ENCODE results near the gene PLEKHH2. TPM values are rescaled to one million over a fixed set of nuclear protein-coding genes. Genes with fewer than 3 reads are reported as not detected.

PLEKHH2 gene
- total RNA-seq, 4 donors from 2014 or later, result 3.3 to 158 (median 22.6) TPM

GRCh38 chr2:43751476-43751990 lies 114.5 kb downstream of the PLEKHH2 start:
- Histone ChIP-seq H3K9me3 (no peaks in the 10 kb centered on the region), H3K27me3 (no peaks in the 10 kb centered on the region), H3K4me1 (no peaks in the 10 kb centered on the region), H3K36me3 (no peaks in the 10 kb centered on the region), H3K27ac (no peak overlapping the region), H3K4me3 (no peak overlapping the region)
- no peak for TF ChIP-seq POLR2A (IDR thresholded peaks at IDR 0.05)
- TF ChIP-seq, protein P1, sequence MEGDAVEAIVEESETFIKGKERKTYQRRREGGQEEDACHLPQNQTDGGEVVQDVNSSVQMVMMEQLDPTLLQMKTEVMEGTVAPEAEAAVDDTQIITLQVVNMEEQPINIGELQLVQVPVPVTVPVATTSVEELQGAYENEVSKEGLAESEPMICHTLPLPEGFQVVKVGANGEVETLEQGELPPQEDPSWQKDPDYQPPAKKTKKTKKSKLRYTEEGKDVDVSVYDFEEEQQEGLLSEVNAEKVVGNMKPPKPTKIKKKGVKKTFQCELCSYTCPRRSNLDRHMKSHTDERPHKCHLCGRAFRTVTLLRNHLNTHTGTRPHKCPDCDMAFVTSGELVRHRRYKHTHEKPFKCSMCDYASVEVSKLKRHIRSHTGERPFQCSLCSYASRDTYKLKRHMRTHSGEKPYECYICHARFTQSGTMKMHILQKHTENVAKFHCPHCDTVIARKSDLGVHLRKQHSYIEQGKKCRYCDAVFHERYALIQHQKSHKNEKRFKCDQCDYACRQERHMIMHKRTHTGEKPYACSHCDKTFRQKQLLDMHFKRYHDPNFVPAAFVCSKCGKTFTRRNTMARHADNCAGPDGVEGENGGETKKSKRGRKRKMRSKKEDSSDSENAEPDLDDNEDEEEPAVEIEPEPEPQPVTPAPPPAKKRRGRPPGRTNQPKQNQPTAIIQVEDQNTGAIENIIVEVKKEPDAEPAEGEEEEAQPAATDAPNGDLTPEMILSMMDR (IDR thresholded peaks at IDR 0.05), result no peak
- DNase-seq, result no peak

DNA sequence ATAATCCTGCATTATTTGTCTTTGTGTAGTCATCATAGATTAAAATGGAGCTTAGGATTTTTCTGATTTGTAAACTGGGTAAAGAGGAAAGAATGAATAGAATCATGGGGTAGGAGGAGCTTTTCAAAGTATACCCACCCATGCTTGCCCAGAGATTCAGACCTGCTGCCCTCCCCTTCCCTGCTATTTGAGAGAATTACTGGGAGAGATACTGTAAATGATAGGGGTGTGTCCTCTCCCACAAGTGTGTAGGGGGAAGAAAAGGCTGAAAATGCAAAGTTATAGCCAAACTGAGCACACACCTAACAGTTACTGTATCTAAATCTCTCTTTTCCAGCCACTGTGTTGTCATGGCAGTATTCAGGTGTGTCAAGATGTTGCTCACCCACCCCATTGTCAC lies 115.2 kb downstream of the PLEKHH2 start:
- H3K4me1 ChIP-seq, result no peaks in the 10 kb centered on the region
- H3K27ac ChIP-seq, result no peak overlapping the region
- H3K9me3 ChIP-seq, result no peaks in the 10 kb centered on the region
- H3K4me3 ChIP-seq, result no peak overlapping the region
- H3K27me3 ChIP-seq, result no peaks in the 10 kb centered on the region
- H3K36me3 ChIP-seq, result no peaks in the 10 kb centered on the region
- no peak for TF ChIP-seq POLR2A (IDR thresholded peaks at IDR 0.05)
- DNase-seq, result no peak

DNA sequence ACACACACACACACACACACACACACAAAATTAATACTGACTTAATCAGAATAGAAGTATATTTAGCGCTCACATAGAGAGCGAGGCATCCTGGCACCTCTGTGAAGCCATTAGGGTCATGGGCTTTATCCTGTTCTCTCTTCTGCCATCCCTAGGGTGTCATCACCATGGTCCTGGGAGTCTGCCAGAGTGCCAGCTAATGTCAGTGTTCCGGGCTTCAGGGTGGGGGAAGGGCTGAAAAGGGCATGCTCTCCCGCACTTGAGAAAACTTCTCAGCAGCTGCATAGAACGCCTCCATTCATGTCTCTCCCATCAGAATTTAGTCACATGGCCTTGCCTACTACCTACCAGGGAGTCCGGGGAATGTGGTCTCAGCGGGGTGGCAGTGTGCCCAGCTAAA lies 117.1 kb downstream of the PLEKHH2 start:
- H3K9me3 ChIP-seq, result no peaks in the 10 kb centered on the region
- H3K36me3 ChIP-seq, result no peaks in the 10 kb centered on the region
- no peak overlapping the region for H3K4me3 ChIP-seq
- no peaks in the 10 kb centered on the region for H3K27me3 ChIP-seq
- no peak for TF ChIP-seq POLR2A (IDR thresholded peaks at IDR 0.05)
- TF ChIP-seq, protein P1 (IDR thresholded peaks at IDR 0.05), result no peak
- H3K27ac ChIP-seq, result no peak overlapping the region
- no peaks in the 10 kb centered on the region for H3K4me1 ChIP-seq
- no peak for DNase-seq

GRCh38 chr2:43758739-43759138 lies 121.7 kb downstream of the PLEKHH2 start:
- H3K4me1 ChIP-seq, result no peaks in the 10 kb centered on the region
- no peaks in the 10 kb centered on the region for H3K36me3 ChIP-seq
- H3K27ac ChIP-seq, result no peak overlapping the region
- no peak overlapping the region for H3K4me3 ChIP-seq
- no peak for DNase-seq
- H3K9me3 ChIP-seq, result no peaks in the 10 kb centered on the region
- TF ChIP-seq POLR2A (IDR thresholded peaks at IDR 0.05), result no peak
- TF ChIP-seq, protein P1 (IDR thresholded peaks at IDR 0.05), result no peak
- no peaks in the 10 kb centered on the region for H3K27me3 ChIP-seq

DNA sequence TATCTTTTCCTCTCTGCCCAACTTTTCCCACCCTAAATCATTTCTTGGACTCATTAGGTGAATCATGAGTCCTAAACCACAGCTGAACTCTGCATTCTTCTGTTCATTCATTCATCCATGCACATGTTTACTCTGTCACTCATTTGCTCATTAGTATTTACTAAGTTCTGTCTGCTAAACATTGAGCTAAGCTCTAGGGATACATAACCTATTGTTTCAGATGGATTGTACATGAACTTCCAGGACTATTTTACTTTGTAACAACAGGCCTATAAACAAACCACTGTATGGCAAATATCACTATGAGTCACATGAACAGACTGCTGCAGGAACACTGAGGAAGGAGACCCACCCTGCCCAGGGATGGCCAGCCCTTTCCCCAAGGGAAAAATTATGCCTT lies 122.1 kb downstream of the PLEKHH2 start:
- TF ChIP-seq POLR2A (IDR thresholded peaks at IDR 0.05), result no peak
- TF ChIP-seq, protein P1 (IDR thresholded peaks at IDR 0.05), result no peak
- Histone ChIP-seq H3K36me3 (no peaks in the 10 kb centered on the region), H3K4me3 (no peak overlapping the region), H3K27ac (no peak overlapping the region), H3K4me1 (peaks cover 0 to 4% (median 0%) of the 10 kb centered on the region in 4 donors), H3K9me3 (no peaks in the 10 kb centered on the region), H3K27me3 (no peaks in the 10 kb centered on the region)
- no peak for DNase-seq

- Histone ChIP-seq H3K27me3 (no peaks in the 10 kb centered on the region), H3K36me3 (no peaks in the 10 kb centered on the region), H3K4me1 (peaks cover 0 to 12% (median 0%) of the 10 kb centered on the region in 4 donors), H3K9me3 (no peaks in the 10 kb centered on the region), H3K27ac (no peak overlapping the region), H3K4me3 (no peak overlapping the region)
- TF ChIP-seq, protein P1 (IDR thresholded peaks at IDR 0.05), result no peak
- no peak for TF ChIP-seq POLR2A (IDR thresholded peaks at IDR 0.05)
- no peak for DNase-seq
Measured at GRCh38 chr2:43762286-43762685, 125.2 kb downstream of the PLEKHH2 start.

Measured in Peyer's patch (tissue), 4 donors.